ENCODE data around the gene IGF1R.

Gene IGF1R

GRCh38 chr15:98778960-98779359 is 130.6 kb downstream of the IGF1R start:
- in situ Hi-C loops (cut with HindIII; ENCODE audit: low pct_ligation_motif_present, low pct_unique_long_range_greater_than_20kb, low sequenced_read_pairs): no loop called here
- no peak for DNase-seq

- DNase-seq: peak; percentile 69
- in situ Hi-C loops (cut with HindIII; ENCODE audit: low pct_ligation_motif_present, low pct_unique_long_range_greater_than_20kb, low sequenced_read_pairs): no loop called here
Observed at GRCh38 chr15:98779463-98780071, 131.2 kb downstream of the IGF1R start.

- no peak for DNase-seq
- in situ Hi-C loops (cut with HindIII; ENCODE audit: low pct_ligation_motif_present, low pct_unique_long_range_greater_than_20kb, low sequenced_read_pairs): no loop called here
Observed at GRCh38 chr15:98781838-98782237, 133.5 kb downstream of the IGF1R start.

- DNase-seq: no peak
- in situ Hi-C loops (cut with HindIII; ENCODE audit: low pct_ligation_motif_present, low pct_unique_long_range_greater_than_20kb, low sequenced_read_pairs): no loop called here
Observed at GRCh38 chr15:98782801-98783200, 134.5 kb downstream of the IGF1R start.

- DNase-seq: no peak
- in situ Hi-C loops (cut with HindIII; ENCODE audit: low pct_ligation_motif_present, low pct_unique_long_range_greater_than_20kb, low sequenced_read_pairs): no loop called here
Observed at GRCh38 chr15:98785431-98785806, 137.1 kb downstream of the IGF1R start.

- DNase-seq: peak; percentile 35
- in situ Hi-C loops (cut with HindIII; ENCODE audit: low pct_ligation_motif_present, low pct_unique_long_range_greater_than_20kb, low sequenced_read_pairs): no loop called here
Observed at GRCh38 chr15:98785807-98786621, 137.7 kb downstream of the IGF1R start.

- in situ Hi-C loops (cut with HindIII; ENCODE audit: low pct_ligation_motif_present, low pct_unique_long_range_greater_than_20kb, low sequenced_read_pairs): no loop called here
- DNase-seq: peak; percentile 52
Observed at GRCh38 chr15:98786717-98787116, 138.4 kb downstream of the IGF1R start.

GRCh38 chr15:98787194-98787593 is 138.9 kb downstream of the IGF1R start:
- DNase-seq: peak; percentile 53
- in situ Hi-C loops (cut with HindIII; ENCODE audit: low pct_ligation_motif_present, low pct_unique_long_range_greater_than_20kb, low sequenced_read_pairs): no loop called here

GRCh38 chr15:98787936-98788757 is 139.8 kb downstream of the IGF1R start:
- in situ Hi-C loops (cut with HindIII; ENCODE audit: low pct_ligation_motif_present, low pct_unique_long_range_greater_than_20kb, low sequenced_read_pairs): no loop called here
- DNase-seq: no peak

GRCh38 chr15:98789020-98789419 is 140.7 kb downstream of the IGF1R start:
- in situ Hi-C loops (cut with HindIII; ENCODE audit: low pct_ligation_motif_present, low pct_unique_long_range_greater_than_20kb, low sequenced_read_pairs): no loop called here
- DNase-seq: no peak

GRCh38 chr15:98790270-98790669 is 141.9 kb downstream of the IGF1R start:
- no peak for DNase-seq
- in situ Hi-C loops (cut with HindIII; ENCODE audit: low pct_ligation_motif_present, low pct_unique_long_range_greater_than_20kb, low sequenced_read_pairs): no loop called here

GRCh38 chr15:98791046-98791701 is 142.8 kb downstream of the IGF1R start:
- no peak for DNase-seq
- in situ Hi-C loops (cut with HindIII; ENCODE audit: low pct_ligation_motif_present, low pct_unique_long_range_greater_than_20kb, low sequenced_read_pairs): no loop called here

- in situ Hi-C loops (cut with HindIII; ENCODE audit: low pct_ligation_motif_present, low pct_unique_long_range_greater_than_20kb, low sequenced_read_pairs): no loop called here
Observed at GRCh38 chr15:98792117-98792516, 143.8 kb downstream of the IGF1R start.

GRCh38 chr15:98794211-98794610 is 145.9 kb downstream of the IGF1R start:
- in situ Hi-C loops (cut with HindIII; ENCODE audit: low pct_ligation_motif_present, low pct_unique_long_range_greater_than_20kb, low sequenced_read_pairs): no loop called here
- no peak for DNase-seq

More at GRCh38 chr15:98792117-98792516, 143.8 kb downstream of the IGF1R start:
- DNase-seq: no peak

- in situ Hi-C loops (cut with HindIII; ENCODE audit: low pct_ligation_motif_present, low pct_unique_long_range_greater_than_20kb, low sequenced_read_pairs): no loop called here
- no peak for DNase-seq
Observed at GRCh38 chr15:98794748-98795147, 146.4 kb downstream of the IGF1R start.

- in situ Hi-C loops (cut with HindIII; ENCODE audit: low pct_ligation_motif_present, low pct_unique_long_range_greater_than_20kb, low sequenced_read_pairs): no loop called here
- no peak for DNase-seq
Observed at GRCh38 chr15:98795980-98796379, 147.6 kb downstream of the IGF1R start.

GRCh38 chr15:98796685-98797357 is 148.5 kb downstream of the IGF1R start:
- DNase-seq: no peak

GRCh38 chr15:98798375-98798893 is 150.1 kb downstream of the IGF1R start:
- DNase-seq: no peak
- in situ Hi-C loops (cut with HindIII; ENCODE audit: low pct_ligation_motif_present, low pct_unique_long_range_greater_than_20kb, low sequenced_read_pairs): no loop called here

More at GRCh38 chr15:98796685-98797357, 148.5 kb downstream of the IGF1R start:
- in situ Hi-C loops (cut with HindIII; ENCODE audit: low pct_ligation_motif_present, low pct_unique_long_range_greater_than_20kb, low sequenced_read_pairs): no loop called here
